Nephron (organoid): Measurements from ENCODE around the gene FCRL1.

Experiments
- H3K27ac Mint-ChIP-seq, 3 experiments: 2 replicates each; pipeline ENCODE4 v1.8.0; 2020; ENCODE audit warnings: mixed read lengths in 3 of 3, mild to moderate bottlenecking in 2 of 3, moderate library complexity in 1 of 3
- H3K27me3 Mint-ChIP-seq: 2 replicates; pipeline ENCODE4 v1.8.0; 2021; ENCODE audit warnings: low read depth, mild to moderate bottlenecking, moderate library complexity, mixed read lengths
- H3K36me3 Mint-ChIP-seq: 2 replicates; pipeline ENCODE4 v1.8.0; 2020; ENCODE audit warnings: low read depth, mixed read lengths
- H3K4me1 Mint-ChIP-seq: 2 replicates; pipeline ENCODE4 v1.8.0; 2020; ENCODE audit warnings: mixed read lengths
- H3K4me3 Mint-ChIP-seq, 3 experiments: 2 replicates each; pipeline ENCODE4 v1.8.0; 2020; ENCODE audit warnings: mild to moderate bottlenecking in 3 of 3, mixed read lengths in 3 of 3, moderate library complexity in 2 of 3
- H3K9me3 Mint-ChIP-seq: 2 replicates; pipeline ENCODE4 v1.8.0; 2020; ENCODE audit warnings: mixed read lengths
- TF ChIP-seq, protein P1 (sequence below), 3 experiments: fragments of 200-600 bp; sonication (generic); IDR thresholded peaks; one replicate each; pipeline ENCODE4 v1.5.0; 2021; ENCODE audit warnings: antibody characterized with exemption in 3 of 3; ENCODE audit not compliant: unreplicated experiment in 3 of 3

FCRL1 gene

DNA sequence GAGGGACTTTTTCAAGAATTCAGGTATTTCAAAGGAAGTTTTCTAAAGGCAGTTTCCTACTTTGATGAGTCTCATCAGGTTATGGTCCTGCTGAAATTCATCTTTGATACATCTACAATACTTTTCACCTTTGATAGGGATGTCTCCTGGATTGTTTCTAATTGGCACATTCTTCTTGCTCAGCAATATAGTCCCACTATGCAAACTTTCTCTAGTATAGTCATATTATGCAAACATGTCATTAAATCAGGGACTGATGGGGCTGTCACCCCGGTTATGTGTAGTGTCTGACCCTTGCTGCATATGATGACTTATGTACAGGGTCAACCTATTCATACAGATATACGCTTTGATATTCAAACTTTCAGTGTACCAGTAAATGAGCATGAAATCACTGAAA, 379 bp upstream of the FCRL1 start:
- Mint-ChIP-seq H3K4me1 (no peaks in the 10 kb centered on the region), H3K4me3 (no peak overlapping the region), H3K27me3 (no peaks in the 10 kb centered on the region), H3K9me3 (no peaks in the 10 kb centered on the region), H3K36me3 (no peaks in the 10 kb centered on the region), H3K27ac (no peak overlapping the region)
- TF ChIP-seq, protein P1, sequence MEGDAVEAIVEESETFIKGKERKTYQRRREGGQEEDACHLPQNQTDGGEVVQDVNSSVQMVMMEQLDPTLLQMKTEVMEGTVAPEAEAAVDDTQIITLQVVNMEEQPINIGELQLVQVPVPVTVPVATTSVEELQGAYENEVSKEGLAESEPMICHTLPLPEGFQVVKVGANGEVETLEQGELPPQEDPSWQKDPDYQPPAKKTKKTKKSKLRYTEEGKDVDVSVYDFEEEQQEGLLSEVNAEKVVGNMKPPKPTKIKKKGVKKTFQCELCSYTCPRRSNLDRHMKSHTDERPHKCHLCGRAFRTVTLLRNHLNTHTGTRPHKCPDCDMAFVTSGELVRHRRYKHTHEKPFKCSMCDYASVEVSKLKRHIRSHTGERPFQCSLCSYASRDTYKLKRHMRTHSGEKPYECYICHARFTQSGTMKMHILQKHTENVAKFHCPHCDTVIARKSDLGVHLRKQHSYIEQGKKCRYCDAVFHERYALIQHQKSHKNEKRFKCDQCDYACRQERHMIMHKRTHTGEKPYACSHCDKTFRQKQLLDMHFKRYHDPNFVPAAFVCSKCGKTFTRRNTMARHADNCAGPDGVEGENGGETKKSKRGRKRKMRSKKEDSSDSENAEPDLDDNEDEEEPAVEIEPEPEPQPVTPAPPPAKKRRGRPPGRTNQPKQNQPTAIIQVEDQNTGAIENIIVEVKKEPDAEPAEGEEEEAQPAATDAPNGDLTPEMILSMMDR (IDR thresholded peaks at IDR 0.05; ENCODE audit: unreplicated experiment in 3 of 3) = no peak

DNA sequence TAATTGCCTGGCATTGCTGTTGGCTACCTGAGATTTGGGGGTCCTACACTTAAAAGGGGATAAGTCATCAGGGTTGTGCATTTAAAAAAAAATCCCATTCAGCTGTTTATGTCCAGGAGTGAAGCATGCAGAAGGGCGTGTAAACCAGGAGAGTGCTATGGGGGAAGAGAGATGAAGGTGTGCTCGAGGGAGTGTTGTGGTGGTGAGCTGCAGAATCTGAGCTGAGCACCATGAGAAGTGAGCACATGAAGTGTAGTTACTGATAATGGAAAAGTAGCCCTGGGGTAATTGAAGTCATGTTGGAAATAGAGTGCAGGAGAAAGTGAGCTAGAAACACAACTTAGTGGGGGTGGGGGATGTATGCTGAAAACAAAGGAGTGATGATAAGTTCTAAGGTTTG, 705 bp downstream of the FCRL1 start:
- H3K36me3 Mint-ChIP-seq = no peaks in the 10 kb centered on the region
- peaks cover 2% of the 10 kb centered on the region for H3K9me3 Mint-ChIP-seq
- H3K4me1 Mint-ChIP-seq = no peaks in the 10 kb centered on the region
- TF ChIP-seq, protein P1 (IDR thresholded peaks at IDR 0.05; ENCODE audit: unreplicated experiment in 3 of 3) = no peak
- no peak overlapping the region for H3K4me3 Mint-ChIP-seq
- no peak overlapping the region for H3K27ac Mint-ChIP-seq
- H3K27me3 Mint-ChIP-seq = no peaks in the 10 kb centered on the region

DNA sequence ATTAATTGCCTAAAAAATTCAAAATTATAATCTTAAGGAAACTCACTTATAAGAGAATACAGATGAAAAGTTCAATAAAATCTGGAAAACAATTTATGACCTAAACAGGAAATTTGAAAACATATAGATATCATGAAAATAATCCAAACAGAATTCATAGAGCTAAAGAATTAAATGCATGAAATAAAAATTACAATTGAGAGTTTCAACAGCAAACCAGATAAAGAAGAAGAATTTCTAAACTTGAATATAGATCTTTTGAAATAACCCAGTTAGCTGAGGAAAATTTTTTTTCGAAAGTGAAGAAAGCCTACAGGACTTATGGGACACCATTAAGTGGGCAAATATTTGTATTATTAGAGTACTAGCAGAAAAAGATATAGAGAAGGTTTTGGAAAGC, 6.7 kb downstream of the FCRL1 start:
- Mint-ChIP-seq H3K36me3 (no peaks in the 10 kb centered on the region), H3K4me3 (no peak overlapping the region), H3K4me1 (no peaks in the 10 kb centered on the region), H3K9me3 (peaks cover 8% of the 10 kb centered on the region), H3K27me3 (no peaks in the 10 kb centered on the region), H3K27ac (no peak overlapping the region)
- TF ChIP-seq, protein P1 (IDR thresholded peaks at IDR 0.05; ENCODE audit: unreplicated experiment in 3 of 3) = no peak

DNA sequence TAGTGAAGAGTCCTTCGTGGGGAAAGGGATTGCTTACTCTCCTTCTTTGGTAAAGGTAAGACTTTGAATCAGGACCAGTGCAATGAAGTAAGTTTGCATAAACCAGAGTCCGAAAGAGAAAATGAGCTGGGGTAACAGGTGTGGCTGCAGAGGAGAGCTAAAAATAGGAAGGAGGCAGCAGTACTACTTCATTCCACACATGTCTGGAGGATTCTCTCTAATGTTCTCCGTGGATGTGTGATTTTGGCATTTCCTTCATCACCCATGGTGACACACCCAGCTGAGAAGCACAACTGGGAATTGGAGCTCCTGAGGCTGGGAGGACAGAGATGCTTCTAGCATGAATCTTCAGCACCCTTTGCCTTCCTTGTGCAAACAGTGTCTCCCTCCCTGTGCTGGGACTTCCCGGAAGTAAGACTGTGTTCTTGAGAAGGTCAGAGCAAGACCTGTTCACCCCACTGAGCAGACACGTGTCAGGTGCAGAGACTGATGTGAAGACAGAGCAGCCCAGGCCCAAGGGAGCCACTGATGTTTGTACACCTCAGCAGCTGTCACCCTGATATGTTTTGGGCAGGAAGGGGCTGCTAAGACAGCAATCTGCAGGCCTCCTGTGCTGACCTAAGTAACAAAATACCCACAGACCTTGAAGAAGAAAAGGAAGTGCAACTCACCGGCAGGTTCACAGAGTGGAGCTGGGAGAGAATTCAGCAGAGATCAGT, 13.3 kb downstream of the FCRL1 start:
- H3K4me3 Mint-ChIP-seq = no peak overlapping the region
- TF ChIP-seq, protein P1 (IDR thresholded peaks at IDR 0.05; ENCODE audit: unreplicated experiment in 3 of 3) = no peak
- H3K27me3 Mint-ChIP-seq = peaks cover 5% of the 10 kb centered on the region
- H3K9me3 Mint-ChIP-seq = no peaks in the 10 kb centered on the region
- H3K36me3 Mint-ChIP-seq = no peaks in the 10 kb centered on the region
- H3K27ac Mint-ChIP-seq = no peak overlapping the region
- no peaks in the 10 kb centered on the region for H3K4me1 Mint-ChIP-seq

DNA sequence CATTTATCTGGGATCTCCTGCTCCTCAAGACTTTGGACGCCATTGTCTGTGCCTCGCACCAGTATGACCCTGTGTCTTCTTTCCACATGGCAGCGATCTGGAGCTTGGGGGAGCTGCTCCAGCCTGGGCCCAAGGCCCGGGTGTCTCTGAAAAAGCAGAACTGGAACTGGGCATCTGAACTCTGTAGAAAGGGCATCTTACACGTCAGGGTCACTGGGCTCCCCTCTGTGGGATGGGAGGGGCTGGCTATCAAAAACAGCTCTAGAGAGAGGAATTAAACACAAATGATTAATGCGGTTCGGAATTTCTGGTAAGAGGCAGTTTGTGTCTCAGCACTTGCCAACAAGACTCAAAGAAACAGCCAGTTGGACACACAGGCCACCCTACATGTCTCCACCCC, 16.1 kb downstream of the FCRL1 start:
- TF ChIP-seq, protein P1 (IDR thresholded peaks at IDR 0.05; ENCODE audit: unreplicated experiment in 3 of 3) = no peak
- H3K36me3 Mint-ChIP-seq = no peaks in the 10 kb centered on the region

DNA sequence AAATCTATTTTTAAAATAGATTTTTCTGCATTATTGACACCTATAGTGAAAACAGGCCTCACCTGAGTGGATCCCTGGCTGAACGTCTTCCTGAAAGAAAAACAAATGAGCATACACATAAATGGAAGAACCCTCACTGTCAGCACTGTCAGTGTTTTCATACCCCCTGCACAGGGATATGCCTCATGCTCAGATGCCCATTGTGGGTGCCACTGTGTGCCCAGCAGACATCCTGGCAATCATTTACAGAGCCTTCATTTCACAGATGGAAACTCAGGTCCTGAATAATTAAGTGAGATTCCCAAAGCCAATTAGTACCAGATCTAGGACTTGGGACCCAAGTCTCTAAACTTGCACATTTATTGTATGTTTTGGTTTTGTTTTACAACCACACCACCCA, 19.9 kb downstream of the FCRL1 start:
- H3K9me3 Mint-ChIP-seq = no peaks in the 10 kb centered on the region
- no peak overlapping the region for H3K27ac Mint-ChIP-seq
- no peak overlapping the region for H3K4me3 Mint-ChIP-seq
- H3K27me3 Mint-ChIP-seq = no peaks in the 10 kb centered on the region
- H3K4me1 Mint-ChIP-seq = no peaks in the 10 kb centered on the region
- TF ChIP-seq, protein P1 (IDR thresholded peaks at IDR 0.05; ENCODE audit: unreplicated experiment in 3 of 3) = no peak
- no peaks in the 10 kb centered on the region for H3K36me3 Mint-ChIP-seq

More for the DNA sequence above, 16.1 kb downstream of the FCRL1 start:
- Mint-ChIP-seq H3K4me3 (no peak overlapping the region), H3K27ac (no peak overlapping the region), H3K27me3 (peaks cover 5% of the 10 kb centered on the region), H3K9me3 (no peaks in the 10 kb centered on the region), H3K4me1 (no peaks in the 10 kb centered on the region)
